ENCODE results near the gene L3MBTL4.
"Not testable (repeated sequence)": the region's sequence is repeated elsewhere in the genome, so short reads cannot be mapped to it uniquely, and the experiment has no call there.

The L3MBTL4 gene

DNA sequence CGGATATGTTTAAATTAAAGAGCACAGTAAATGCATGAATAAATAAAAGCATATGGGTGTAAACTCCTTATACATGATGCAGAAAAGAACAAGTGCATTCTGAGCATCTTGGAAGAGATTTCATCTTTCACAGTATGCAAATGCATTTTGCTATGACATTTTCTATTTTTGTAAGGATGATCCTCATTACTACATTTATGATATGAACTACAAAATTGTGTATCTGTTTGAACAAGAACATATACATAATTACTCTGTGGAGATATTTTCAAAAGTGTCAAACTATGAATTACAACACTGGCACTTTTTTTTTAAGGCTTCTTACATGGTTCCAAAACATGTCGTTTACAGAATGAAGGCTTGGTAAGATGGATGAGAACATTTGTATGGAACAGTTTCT is 335.3 kb downstream of the L3MBTL4 start:
- TF ChIP-seq, protein P1, sequence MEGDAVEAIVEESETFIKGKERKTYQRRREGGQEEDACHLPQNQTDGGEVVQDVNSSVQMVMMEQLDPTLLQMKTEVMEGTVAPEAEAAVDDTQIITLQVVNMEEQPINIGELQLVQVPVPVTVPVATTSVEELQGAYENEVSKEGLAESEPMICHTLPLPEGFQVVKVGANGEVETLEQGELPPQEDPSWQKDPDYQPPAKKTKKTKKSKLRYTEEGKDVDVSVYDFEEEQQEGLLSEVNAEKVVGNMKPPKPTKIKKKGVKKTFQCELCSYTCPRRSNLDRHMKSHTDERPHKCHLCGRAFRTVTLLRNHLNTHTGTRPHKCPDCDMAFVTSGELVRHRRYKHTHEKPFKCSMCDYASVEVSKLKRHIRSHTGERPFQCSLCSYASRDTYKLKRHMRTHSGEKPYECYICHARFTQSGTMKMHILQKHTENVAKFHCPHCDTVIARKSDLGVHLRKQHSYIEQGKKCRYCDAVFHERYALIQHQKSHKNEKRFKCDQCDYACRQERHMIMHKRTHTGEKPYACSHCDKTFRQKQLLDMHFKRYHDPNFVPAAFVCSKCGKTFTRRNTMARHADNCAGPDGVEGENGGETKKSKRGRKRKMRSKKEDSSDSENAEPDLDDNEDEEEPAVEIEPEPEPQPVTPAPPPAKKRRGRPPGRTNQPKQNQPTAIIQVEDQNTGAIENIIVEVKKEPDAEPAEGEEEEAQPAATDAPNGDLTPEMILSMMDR (IDR thresholded peaks at IDR 0.05; ENCODE audit: low read depth, low read length, missing control alignments): no peak

DNA sequence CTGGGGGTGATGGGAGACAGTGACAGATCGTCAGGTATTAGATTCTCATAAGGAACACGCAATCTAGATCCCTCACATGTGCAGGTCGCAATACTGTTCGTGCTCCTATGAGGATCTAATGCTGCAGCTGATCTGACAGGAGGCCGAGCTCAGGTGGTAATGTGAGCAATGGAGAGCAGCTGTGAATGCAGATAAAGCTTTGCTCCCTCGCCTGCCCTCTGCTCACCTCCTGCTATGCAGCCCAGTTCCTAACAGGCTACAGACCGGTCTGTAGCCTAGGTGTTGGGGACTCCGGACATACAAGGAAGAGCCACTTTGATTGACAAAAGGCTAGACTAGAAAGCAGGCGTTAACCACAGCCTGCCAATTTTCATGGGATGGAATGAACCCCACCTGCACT is 335.8 kb downstream of the L3MBTL4 start:
- Histone ChIP-seq H3K27me3 (replicated peaks) (no peaks in the 10 kb centered on the region), H3K4me3 (ENCODE audit: low read depth, low read length) (no peak overlapping the region), H3K36me3 (replicated peaks) (no peaks in the 10 kb centered on the region), H3K27ac (no peak overlapping the region)
- TF ChIP-seq, protein P1 (IDR thresholded peaks at IDR 0.05; ENCODE audit: low read depth, low read length, missing control alignments): no peak
- DNase-seq: no peak
- in situ Hi-C loops (cut with HindIII; ENCODE audit: low pct_ligation_motif_present, low sequenced_read_pairs): no loop called here

More for the DNA sequence above, 335.3 kb downstream of the L3MBTL4 start:
- no peak overlapping the region for H3K4me3 ChIP-seq (ENCODE audit: low read depth, low read length)
- no peak overlapping the region for H3K27ac ChIP-seq
- no peaks in the 10 kb centered on the region for H3K36me3 ChIP-seq (replicated peaks)
- in situ Hi-C loops (cut with HindIII; ENCODE audit: low pct_ligation_motif_present, low sequenced_read_pairs): no loop called here
- no peaks in the 10 kb centered on the region for H3K27me3 ChIP-seq (replicated peaks)
- DNase-seq: no peak

DNA sequence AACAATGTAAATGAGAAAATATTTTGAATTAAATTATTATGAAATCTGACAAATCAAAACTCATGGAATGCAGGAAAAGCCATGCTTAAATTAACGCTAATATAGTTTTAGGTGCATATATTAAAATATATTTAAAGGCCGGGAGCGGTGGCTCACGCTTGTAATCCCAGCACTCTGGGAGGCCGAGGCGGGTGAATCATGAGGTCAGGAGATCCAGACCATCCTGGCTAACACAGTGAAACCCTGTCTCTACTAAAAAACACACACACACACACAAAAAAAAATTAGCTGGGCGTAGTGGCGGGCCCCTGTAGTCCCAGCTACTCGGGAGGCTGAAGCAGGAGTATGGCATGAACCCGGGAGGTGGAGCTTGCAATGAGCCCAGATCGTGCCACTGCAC is 342.3 kb downstream of the L3MBTL4 start:
- H3K36me3 ChIP-seq (replicated peaks); H3K27ac ChIP-seq; H3K27me3 ChIP-seq (replicated peaks); H3K4me3 ChIP-seq (ENCODE audit: low read depth, low read length); in situ Hi-C loops (cut with HindIII; ENCODE audit: low pct_ligation_motif_present, low sequenced_read_pairs): not testable (repeated sequence)
- peak; percentile 70 for DNase-seq

DNA sequence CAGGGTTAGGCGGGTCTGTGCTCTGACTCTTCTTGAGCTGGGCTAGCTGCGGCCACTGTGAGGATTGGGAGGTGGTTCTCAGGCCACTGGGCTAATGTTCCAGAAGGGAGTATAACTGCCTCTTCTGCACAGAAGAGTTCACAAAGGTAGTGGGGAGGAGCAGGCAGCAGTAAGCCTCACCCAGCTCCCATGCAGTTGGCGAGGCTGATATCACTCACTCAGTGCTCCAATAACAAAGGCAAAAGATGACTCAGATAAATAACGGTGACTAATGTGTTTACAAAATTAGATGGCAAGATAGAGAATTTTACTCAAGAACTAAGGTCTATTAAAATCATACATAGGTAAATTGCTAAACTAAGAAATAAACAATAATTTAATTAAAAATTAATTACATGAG is 345.2 kb downstream of the L3MBTL4 start:
- no peaks in the 10 kb centered on the region for H3K36me3 ChIP-seq (replicated peaks)
- H3K4me3 ChIP-seq (ENCODE audit: low read depth, low read length): no peak overlapping the region
- TF ChIP-seq, protein P1 (IDR thresholded peaks at IDR 0.05; ENCODE audit: low read depth, low read length, missing control alignments): no peak
- peak; percentile 13 for DNase-seq
- H3K27ac ChIP-seq: no peak overlapping the region
- H3K27me3 ChIP-seq (replicated peaks): no peaks in the 10 kb centered on the region
- in situ Hi-C loops (cut with HindIII; ENCODE audit: low pct_ligation_motif_present, low sequenced_read_pairs): no loop called here

DNA sequence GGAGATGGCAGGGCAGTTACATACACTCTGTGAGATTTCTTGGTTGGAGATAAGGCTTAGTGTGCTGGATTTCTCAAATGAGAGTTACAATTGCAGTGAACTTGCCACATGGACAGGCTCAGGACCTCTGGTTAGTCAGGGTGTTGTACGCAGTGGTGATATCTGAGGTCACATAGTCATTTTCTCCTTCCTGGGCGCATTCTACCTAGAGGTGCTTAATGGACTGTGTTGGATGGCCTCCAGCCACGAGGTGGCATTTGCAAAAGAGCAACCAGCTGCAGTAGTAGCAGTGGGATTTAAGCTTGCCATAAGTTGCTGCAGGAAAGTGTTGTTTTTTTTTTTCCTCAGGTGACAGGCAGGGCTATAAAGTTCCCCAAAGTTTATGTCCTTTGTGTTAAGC is 345.6 kb downstream of the L3MBTL4 start:
- Histone ChIP-seq H3K4me3 (ENCODE audit: low read depth, low read length) (no peak overlapping the region), H3K27ac (no peak overlapping the region), H3K27me3 (replicated peaks) (no peaks in the 10 kb centered on the region), H3K36me3 (replicated peaks) (no peaks in the 10 kb centered on the region)
- no peak for DNase-seq
- TF ChIP-seq, protein P1 (IDR thresholded peaks at IDR 0.05; ENCODE audit: low read depth, low read length, missing control alignments): no peak
- in situ Hi-C loops (cut with HindIII; ENCODE audit: low pct_ligation_motif_present, low sequenced_read_pairs): no loop called here

DNA sequence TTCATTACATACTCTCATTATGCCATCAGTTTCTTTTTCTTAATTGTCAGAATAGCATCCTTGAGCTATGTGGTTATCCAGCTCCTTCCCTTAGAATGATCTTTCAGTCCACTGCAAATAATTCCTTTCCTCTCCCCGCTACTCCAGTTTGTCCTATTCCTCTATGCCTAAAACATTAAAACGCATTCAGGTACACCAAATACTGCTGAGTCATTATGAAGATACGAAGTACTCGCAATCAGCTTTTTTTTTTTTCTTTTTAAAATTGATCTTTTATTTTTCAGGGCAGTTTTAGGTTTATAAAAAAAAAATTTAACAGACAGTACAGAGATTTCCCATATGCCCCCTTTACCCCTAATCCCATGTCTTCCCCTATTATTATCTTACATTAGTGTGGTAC is 354.6 kb downstream of the L3MBTL4 start:
- Histone ChIP-seq H3K36me3 (replicated peaks) (no peaks in the 10 kb centered on the region), H3K27ac (no peak overlapping the region), H3K27me3 (replicated peaks) (no peaks in the 10 kb centered on the region), H3K4me3 (ENCODE audit: low read depth, low read length) (no peak overlapping the region)
- no peak for DNase-seq
- TF ChIP-seq, protein P1 (IDR thresholded peaks at IDR 0.05; ENCODE audit: low read depth, low read length, missing control alignments): no peak
- in situ Hi-C loops (cut with HindIII; ENCODE audit: low pct_ligation_motif_present, low sequenced_read_pairs): no loop called here
